ENCODE measurements around the gene SNAPC4.
A peak's percentile ranks its signal among the peaks of the same experiment; 100 is the strongest.

The SNAPC4 gene

GRCh38 chr9:136400038-136400834 is at the start of gene SNAPC4:
SNAPC4 (minus strand) TSS chr9:136400170; CDS start chr9:136398428, 1,742 bp downstream.
- DNase-seq (ENCODE audit: low read depth, low spot score): peak; percentile 40

GRCh38 chr9:136448655-136449054 is 48.7 kb upstream of the SNAPC4 start:
- DNase-seq (ENCODE audit: low read depth, low spot score): no peak

- no peak for DNase-seq (ENCODE audit: low read depth, low spot score)
These were observed 47.3 kb upstream of the SNAPC4 start for GRCh38 chr9:136447173-136447778.

- DNase-seq (ENCODE audit: low read depth, low spot score): no peak
These were observed 45.8 kb upstream of the SNAPC4 start for GRCh38 chr9:136445799-136446198.

- DNase-seq (ENCODE audit: low read depth, low spot score): no peak
These were observed 44.1 kb upstream of the SNAPC4 start for GRCh38 chr9:136444102-136444501.

- DNase-seq (ENCODE audit: low read depth, low spot score): no peak
These were observed 43.7 kb upstream of the SNAPC4 start for GRCh38 chr9:136443687-136444086.

- no peak for DNase-seq (ENCODE audit: low read depth, low spot score)
These were observed 43.1 kb upstream of the SNAPC4 start for GRCh38 chr9:136443087-136443486.

- DNase-seq (ENCODE audit: low read depth, low spot score): no peak
These were observed 42.3 kb upstream of the SNAPC4 start for GRCh38 chr9:136442265-136442664.

- DNase-seq (ENCODE audit: low read depth, low spot score): no peak
These were observed 41.8 kb upstream of the SNAPC4 start for GRCh38 chr9:136441681-136442245.

GRCh38 chr9:136441191-136441680 is 41.3 kb upstream of the SNAPC4 start:
- DNase-seq (ENCODE audit: low read depth, low spot score): no peak

GRCh38 chr9:136439481-136440408 is 39.8 kb upstream of the SNAPC4 start, which contains the start of gene INPP5E:
INPP5E (minus strand) TSS chr9:136439845; CDS start chr9:136439419, 426 bp downstream.
- DNase-seq (ENCODE audit: low read depth, low spot score): peak; percentile 5

GRCh38 chr9:136438548-136439480 is 38.8 kb upstream of the SNAPC4 start:
- no peak for DNase-seq (ENCODE audit: low read depth, low spot score)

- no peak for DNase-seq (ENCODE audit: low read depth, low spot score)
These were observed 38.0 kb upstream of the SNAPC4 start for GRCh38 chr9:136437839-136438547.

- DNase-seq (ENCODE audit: low read depth, low spot score): no peak
These were observed 37.5 kb upstream of the SNAPC4 start for GRCh38 chr9:136437430-136437829.

GRCh38 chr9:136436055-136436634 is 36.2 kb upstream of the SNAPC4 start:
- DNase-seq (ENCODE audit: low read depth, low spot score): no peak

- DNase-seq (ENCODE audit: low read depth, low spot score): no peak
These were observed 34.7 kb upstream of the SNAPC4 start for GRCh38 chr9:136434580-136435169.

GRCh38 chr9:136433849-136434579 is 34.0 kb upstream of the SNAPC4 start:
- DNase-seq (ENCODE audit: low read depth, low spot score): no peak

- no peak for DNase-seq (ENCODE audit: low read depth, low spot score)
These were observed 33.2 kb upstream of the SNAPC4 start for GRCh38 chr9:136433043-136433715.
